D721Med (cell line): ENCODE results near the gene TMEM219.

Experiments
- DNase-seq: peaks from one replicate; pipeline ENCODE4 v3.0.0; 2011; ENCODE audit warnings: low spot score; ENCODE audit not compliant: insufficient read length
- FAIRE-seq: peaks from 2 replicates; lab custom pipeline; 2011; peaks lifted over from hg19 to GRCh38; lab: Jason Lieb, UNC
- CTCF ChIP-seq: IDR thresholded peaks from 2 replicates; pipeline ENCODE4 v1.5.1; 2012; ENCODE audit warnings: mild to moderate bottlenecking, control low read depth; ENCODE audit not compliant: insufficient read depth; ENCODE audit errors: missing control alignments

Gene TMEM219

GRCh38 chr16:30018731-30019158, 56.9 kb downstream of the TMEM219 start:
- TF ChIP-seq CTCF, result no peak
- FAIRE-seq, result no peak
- no peak for DNase-seq
